Calu3 (cell line): ENCODE results near the gene GNAT1. TPM values are rescaled to one million over a fixed set of nuclear protein-coding genes. Genes with fewer than 3 reads are reported as not detected.

Experiments used
- BruUV-seq: library from RNA; stranded (reverse); fragments of 400-500 nt; replicated peaks from 2 replicates; lab custom pipeline; 2021; lab: Mats Ljungman, UMichigan
- CTCF ChIA-PET: fragments of 300-600 bp; sonication (Branson Sonifier 250); formaldehyde crosslinking; loops from one replicate; lab custom pipeline; 2022; ENCODE audit warnings: antibody characterized with exemption; lab: Charles Lee
- DNase-seq: peaks from one replicate; pipeline ENCODE4 v3.0.0; 2022
- H3K27ac Mint-ChIP-seq: one replicate; pipeline ENCODE4 v1.8.0; 2022; ENCODE audit warnings: mixed read lengths; ENCODE audit not compliant: unreplicated experiment
- H3K27me3 Mint-ChIP-seq: one replicate; pipeline ENCODE4 v1.8.0; 2022; ENCODE audit warnings: mixed read lengths; ENCODE audit not compliant: unreplicated experiment
- H3K36me3 Mint-ChIP-seq: one replicate; pipeline ENCODE4 v1.8.0; 2022; ENCODE audit warnings: mild to moderate bottlenecking, moderate library complexity, mixed read lengths; ENCODE audit not compliant: insufficient read depth, unreplicated experiment
- H3K4me1 Mint-ChIP-seq: one replicate; pipeline ENCODE4 v1.8.0; 2022; ENCODE audit warnings: mild to moderate bottlenecking, low read depth, mixed read lengths; ENCODE audit not compliant: unreplicated experiment
- H3K4me3 Mint-ChIP-seq: one replicate; pipeline ENCODE4 v1.8.0; 2022; ENCODE audit warnings: mild to moderate bottlenecking, low read depth, moderate library complexity, mixed read lengths; ENCODE audit not compliant: unreplicated experiment
- H3K9me3 Mint-ChIP-seq: one replicate; pipeline ENCODE4 v1.8.0; 2022; ENCODE audit warnings: low read depth, mixed read lengths; ENCODE audit not compliant: unreplicated experiment
- CTCF ChIP-seq: fragments of 200-600 bp; IDR thresholded peaks from one replicate; pipeline ENCODE4 v1.8.0; 2022; ENCODE audit warnings: antibody characterized with exemption; ENCODE audit not compliant: unreplicated experiment
- intact Hi-C: fragments of 100-400 bp; cut with micrococcal nuclease; formaldehyde crosslinking; loops from one replicate; pipeline ENCODE4 v1.10.0; 2022; ENCODE audit not compliant: unreplicated experiment
- total RNA-seq: library from RNA; stranded (reverse); gene quantifications from 2 replicates; pipeline ENCODE4 v1.2.3, GENCODE V29; 2022

Gene GNAT1
- total RNA-seq, 1 experiment from 2014 or later, result not detected

- CTCF ChIA-PET, result interaction anchor here (2.4 kb wide), 1 partner anchor 31 kb away, joined by 12 read pairs; no protein-coding TSS in a partner anchor
Measured at GRCh38 chr3:50194903-50195500, 3.6 kb downstream of the GNAT1 start.

GRCh38 chr3:50195501-50196252, 4.3 kb downstream of the GNAT1 start:
- no TSS peak for BruUV-seq
- Mint-ChIP-seq H3K4me1 (no peaks in the 10 kb centered on the region), H3K27me3 (peaks cover 18% of the 10 kb centered on the region), H3K36me3 (no peaks in the 10 kb centered on the region), H3K9me3 (no peaks in the 10 kb centered on the region), H3K27ac (no peak overlapping the region), H3K4me3 (no peak overlapping the region)
- no peak for TF ChIP-seq CTCF
- CTCF ChIA-PET, result interaction anchor here (2.4 kb wide), 1 partner anchor 31 kb away, joined by 12 read pairs; no protein-coding TSS in a partner anchor
- DNase-seq, result no peak
- intact Hi-C loops, result no loop called here

More at GRCh38 chr3:50194903-50195500, 3.6 kb downstream of the GNAT1 start:
- H3K9me3 Mint-ChIP-seq, result no peaks in the 10 kb centered on the region
- no peak for TF ChIP-seq CTCF
- peaks cover 15% of the 10 kb centered on the region for H3K27me3 Mint-ChIP-seq
- H3K4me3 Mint-ChIP-seq, result no peak overlapping the region
- no peak overlapping the region for H3K27ac Mint-ChIP-seq
- intact Hi-C loops, result no loop called here
- BruUV-seq, result no TSS peak
- no peak for DNase-seq
- no peaks in the 10 kb centered on the region for H3K4me1 Mint-ChIP-seq
- H3K36me3 Mint-ChIP-seq, result no peaks in the 10 kb centered on the region

GRCh38 chr3:50196253-50196801, 4.9 kb downstream of the GNAT1 start:
- DNase-seq, result no peak
- no TSS peak for BruUV-seq
- Mint-ChIP-seq H3K36me3 (no peaks in the 10 kb centered on the region), H3K27ac (no peak overlapping the region), H3K27me3 (peaks cover 24% of the 10 kb centered on the region), H3K4me3 (no peak overlapping the region), H3K4me1 (no peaks in the 10 kb centered on the region), H3K9me3 (no peaks in the 10 kb centered on the region)
- intact Hi-C loops, result no loop called here
- no peak for TF ChIP-seq CTCF
- CTCF ChIA-PET, result interaction anchor here (2.4 kb wide), 1 partner anchor 30 kb away, joined by 12 read pairs; no protein-coding TSS in a partner anchor

GRCh38 chr3:50201573-50202315, 10.3 kb downstream of the GNAT1 start:
- H3K9me3 Mint-ChIP-seq, result no peaks in the 10 kb centered on the region
- intact Hi-C loops, result no loop called here
- no peak overlapping the region for H3K27ac Mint-ChIP-seq
- TF ChIP-seq CTCF, result no peak
- no peaks in the 10 kb centered on the region for H3K4me1 Mint-ChIP-seq
- H3K27me3 Mint-ChIP-seq, result peaks cover 58% of the 10 kb centered on the region
- CTCF ChIA-PET, result no interaction called here
- H3K36me3 Mint-ChIP-seq, result no peaks in the 10 kb centered on the region
- H3K4me3 Mint-ChIP-seq, result no peak overlapping the region
- no TSS peak for BruUV-seq
- no peak for DNase-seq
